NCI-H2029 treated with DMSO at 0.1 percent for 48 hours (cell line): ENCODE data around the gene SP2.

Source experiments
- DNase-seq: peaks from one replicate; lab custom pipeline; 2025; lab: John Stamatoyannopoulos, UW

The SP2 gene

DNA sequence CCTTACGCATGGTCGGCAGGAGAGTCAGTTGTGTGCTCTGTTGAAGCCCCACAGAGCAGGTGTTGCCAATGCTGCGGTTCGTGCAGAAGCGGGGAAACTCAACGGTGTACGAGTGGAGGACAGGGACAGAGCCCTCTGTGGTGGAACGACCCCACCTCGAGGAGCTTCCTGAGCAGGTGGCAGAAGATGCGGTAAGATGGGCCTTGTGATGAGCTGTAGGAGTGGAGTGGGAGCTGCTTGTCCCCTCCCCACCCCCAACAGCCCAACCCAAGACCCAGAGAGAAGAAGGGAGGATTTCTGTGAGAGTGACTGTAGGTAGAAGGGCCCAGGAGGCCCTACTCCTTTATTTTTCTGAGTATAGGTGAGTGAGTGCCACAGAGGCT, 79.8 kb downstream of the SP2 start:
- DNase-seq: no peak

DNA sequence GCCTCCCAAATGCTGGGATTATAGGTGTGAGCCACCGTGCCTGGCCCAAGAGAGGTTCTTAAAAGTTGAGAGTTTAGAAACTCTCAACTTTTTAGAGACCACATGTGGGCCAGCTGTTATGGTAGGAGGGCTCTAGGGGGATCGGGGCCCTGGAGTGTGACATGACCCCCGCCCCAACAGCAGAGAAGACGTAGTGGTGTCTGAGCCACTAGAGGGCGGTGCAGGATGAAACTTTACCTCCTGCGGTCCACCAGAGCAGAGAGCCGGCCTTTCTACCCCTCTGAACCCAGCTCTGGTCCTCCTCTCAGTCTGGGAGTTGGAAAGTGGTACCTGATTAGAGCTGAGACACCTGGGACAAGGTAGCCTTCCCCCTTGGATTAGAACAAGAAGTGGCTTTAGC, 82.3 kb downstream of the SP2 start:
- no peak for DNase-seq
